DOHH2 (cell line): ENCODE data around the gene RRP1.
"Not testable (repeated sequence)": the region's sequence is repeated elsewhere in the genome, so short reads cannot be mapped to it uniquely, and the experiment has no call there.

Experiments used
- EZH2phosphoT487 ChIP-seq: fragments of 200-600 bp; sonication (generic); IDR thresholded peaks from 2 replicates; pipeline ENCODE4 v1.6.1; 2017; ENCODE audit warnings: borderline replicate concordance, mild to moderate bottlenecking, antibody characterized with exemption, low read length, moderate library complexity, mixed read lengths
- TF ChIP-seq, protein P1 (sequence below): fragments of 200-600 bp; sonication (generic); IDR thresholded peaks from one replicate; pipeline ENCODE4 v1.5.1; 2014; ENCODE audit warnings: antibody characterized with exemption, mild to moderate bottlenecking, low read depth, low read length; ENCODE audit not compliant: poor library complexity, severe bottlenecking

DNA sequence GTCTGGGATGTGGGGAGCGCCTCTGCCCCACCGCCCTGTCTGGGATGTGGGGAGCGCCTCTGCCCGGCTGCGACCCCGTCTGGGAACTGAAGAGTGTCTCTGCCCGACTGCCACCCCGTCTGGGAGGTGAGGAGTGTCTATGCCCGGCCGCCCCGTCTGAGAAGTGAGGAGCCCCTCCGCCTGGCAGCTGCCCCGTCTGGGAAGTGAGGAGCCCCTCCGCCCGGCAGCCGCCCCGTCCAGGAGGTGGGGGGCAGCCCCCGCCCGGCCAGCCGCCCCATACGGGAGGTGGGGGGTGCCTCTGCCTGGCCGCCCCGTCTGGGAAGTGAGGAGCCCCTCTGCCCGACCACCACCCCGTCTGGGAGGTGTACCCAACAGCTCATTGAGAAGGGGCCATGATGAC is 32.8 kb downstream of the RRP1 start:
- TF ChIP-seq, protein P1, sequence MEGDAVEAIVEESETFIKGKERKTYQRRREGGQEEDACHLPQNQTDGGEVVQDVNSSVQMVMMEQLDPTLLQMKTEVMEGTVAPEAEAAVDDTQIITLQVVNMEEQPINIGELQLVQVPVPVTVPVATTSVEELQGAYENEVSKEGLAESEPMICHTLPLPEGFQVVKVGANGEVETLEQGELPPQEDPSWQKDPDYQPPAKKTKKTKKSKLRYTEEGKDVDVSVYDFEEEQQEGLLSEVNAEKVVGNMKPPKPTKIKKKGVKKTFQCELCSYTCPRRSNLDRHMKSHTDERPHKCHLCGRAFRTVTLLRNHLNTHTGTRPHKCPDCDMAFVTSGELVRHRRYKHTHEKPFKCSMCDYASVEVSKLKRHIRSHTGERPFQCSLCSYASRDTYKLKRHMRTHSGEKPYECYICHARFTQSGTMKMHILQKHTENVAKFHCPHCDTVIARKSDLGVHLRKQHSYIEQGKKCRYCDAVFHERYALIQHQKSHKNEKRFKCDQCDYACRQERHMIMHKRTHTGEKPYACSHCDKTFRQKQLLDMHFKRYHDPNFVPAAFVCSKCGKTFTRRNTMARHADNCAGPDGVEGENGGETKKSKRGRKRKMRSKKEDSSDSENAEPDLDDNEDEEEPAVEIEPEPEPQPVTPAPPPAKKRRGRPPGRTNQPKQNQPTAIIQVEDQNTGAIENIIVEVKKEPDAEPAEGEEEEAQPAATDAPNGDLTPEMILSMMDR: not testable (repeated sequence)
- TF ChIP-seq EZH2phosphoT487: not testable (repeated sequence)
